Sigmoid colon (tissue), 4 donors: Measurements from ENCODE around the gene TMEM43.

Experiments
- EP300 ChIP-seq, 4 donors: sonication (generic); formaldehyde crosslinking; IDR thresholded peaks; one replicate each; pipeline ENCODE4 v1.6.1; 2017; ENCODE audit warnings: antibody characterized with exemption in 4 of 4
- POLR2A ChIP-seq, 2 donors: fragments of 450-650 bp; IDR thresholded peaks; one replicate each; pipeline ENCODE4 v1.6.1; 2016; ENCODE audit warnings: antibody characterized with exemption in 2 of 2, mild to moderate bottlenecking in 2 of 2, moderate library complexity in 2 of 2

DNA sequence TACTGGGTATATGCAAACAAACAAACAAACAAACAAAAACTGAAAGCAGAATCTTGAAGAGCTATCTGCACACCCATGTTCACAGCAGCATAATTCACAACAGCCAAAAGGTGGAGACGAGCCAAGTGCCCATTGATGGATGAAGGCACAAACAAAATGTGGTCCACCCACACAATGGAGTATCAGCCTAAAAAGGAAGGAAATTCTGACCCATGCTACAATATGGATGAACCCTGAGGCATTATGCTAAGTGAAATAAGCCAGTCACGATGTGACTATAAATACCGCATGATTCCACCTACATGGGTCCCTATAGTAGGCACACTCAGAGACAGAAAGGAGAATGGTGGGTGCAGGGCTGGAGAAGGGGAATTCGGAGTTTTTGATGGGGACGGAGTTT, 29.4 kb downstream of the TMEM43 start:
- TF ChIP-seq POLR2A (IDR thresholded peaks at IDR 0.05) (no peak), EP300 (IDR thresholded peaks at IDR 0.05) (no peak)
